NCI-H1694 (cell line): ENCODE results near the gene IGFALS.
"Not testable (repeated sequence)": the region's sequence is repeated elsewhere in the genome, so short reads cannot be mapped to it uniquely, and the experiment has no call there.

Experiments used
- DNase-seq: peaks from one replicate; lab custom pipeline; 2025; lab: John Stamatoyannopoulos, UW

Gene IGFALS

DNA sequence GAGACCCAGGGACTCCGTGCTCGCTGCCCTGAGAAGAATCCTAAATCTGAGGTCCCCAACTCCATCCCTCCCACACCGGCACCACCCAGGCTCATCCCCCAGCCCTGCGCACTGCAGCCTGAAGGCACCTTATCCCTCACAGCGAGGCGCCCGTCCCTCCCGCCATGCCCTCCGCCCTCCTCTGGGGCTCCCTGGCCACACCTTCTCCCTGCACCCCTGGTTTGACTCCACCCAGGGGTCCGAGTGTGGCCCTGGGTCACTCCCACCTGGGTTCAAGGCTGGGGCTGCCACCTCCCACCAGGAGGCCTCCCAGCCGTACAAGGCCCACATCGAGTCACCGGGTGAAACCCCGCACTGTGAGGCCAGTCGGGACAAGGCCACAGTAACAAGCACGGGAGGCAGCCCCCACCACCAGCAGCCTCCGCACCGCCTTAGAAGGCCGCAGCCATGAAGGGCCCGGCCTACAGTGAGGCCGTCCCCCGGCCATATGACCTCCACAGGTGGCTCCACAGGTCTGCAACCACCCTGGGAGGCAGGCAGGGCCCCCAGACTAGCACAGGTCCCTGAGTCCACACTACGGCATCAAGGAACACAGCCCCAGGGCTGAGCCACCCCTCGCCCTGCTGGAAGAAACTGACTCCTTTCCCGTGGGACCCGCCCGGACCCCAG, 24.8 kb upstream of the IGFALS start:
- no peak for DNase-seq

DNA sequence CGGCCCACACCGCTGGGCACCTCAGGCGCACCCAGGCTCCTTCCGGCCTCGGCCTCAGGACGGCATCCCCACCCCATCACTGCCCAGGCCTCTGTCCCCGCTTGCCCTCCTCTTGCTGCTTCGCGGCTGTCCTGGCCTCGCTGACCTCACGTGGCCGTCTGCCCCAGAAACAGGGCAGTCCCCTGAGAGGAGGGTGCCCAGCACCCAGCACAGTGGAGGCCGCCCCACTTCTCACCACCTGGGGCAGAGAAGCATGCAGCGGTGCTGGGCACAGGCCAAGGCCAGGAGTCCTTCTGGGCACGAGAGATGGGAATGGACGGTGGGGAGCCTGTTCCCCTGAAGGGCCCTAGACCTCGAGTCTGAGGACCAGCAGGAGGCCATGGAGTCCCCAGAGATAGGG, 24.2 kb upstream of the IGFALS start:
- DNase-seq, result no peak

DNA sequence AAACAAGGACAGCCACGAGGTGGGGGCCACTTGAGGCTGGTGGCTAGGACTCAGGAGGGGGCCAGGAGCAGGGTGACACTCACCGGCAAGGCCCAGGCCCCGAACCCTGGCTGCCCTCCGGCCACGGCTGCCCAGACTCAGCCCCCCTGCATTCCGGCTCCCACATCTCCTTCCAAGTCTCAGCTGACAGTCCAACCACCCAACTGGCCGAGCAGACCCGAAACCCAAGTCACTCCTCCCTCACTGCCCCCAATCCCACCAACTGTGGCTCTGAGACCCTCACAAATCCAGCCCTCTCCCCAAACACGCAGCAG, 23.7 kb upstream of the IGFALS start:
- no peak for DNase-seq

DNA sequence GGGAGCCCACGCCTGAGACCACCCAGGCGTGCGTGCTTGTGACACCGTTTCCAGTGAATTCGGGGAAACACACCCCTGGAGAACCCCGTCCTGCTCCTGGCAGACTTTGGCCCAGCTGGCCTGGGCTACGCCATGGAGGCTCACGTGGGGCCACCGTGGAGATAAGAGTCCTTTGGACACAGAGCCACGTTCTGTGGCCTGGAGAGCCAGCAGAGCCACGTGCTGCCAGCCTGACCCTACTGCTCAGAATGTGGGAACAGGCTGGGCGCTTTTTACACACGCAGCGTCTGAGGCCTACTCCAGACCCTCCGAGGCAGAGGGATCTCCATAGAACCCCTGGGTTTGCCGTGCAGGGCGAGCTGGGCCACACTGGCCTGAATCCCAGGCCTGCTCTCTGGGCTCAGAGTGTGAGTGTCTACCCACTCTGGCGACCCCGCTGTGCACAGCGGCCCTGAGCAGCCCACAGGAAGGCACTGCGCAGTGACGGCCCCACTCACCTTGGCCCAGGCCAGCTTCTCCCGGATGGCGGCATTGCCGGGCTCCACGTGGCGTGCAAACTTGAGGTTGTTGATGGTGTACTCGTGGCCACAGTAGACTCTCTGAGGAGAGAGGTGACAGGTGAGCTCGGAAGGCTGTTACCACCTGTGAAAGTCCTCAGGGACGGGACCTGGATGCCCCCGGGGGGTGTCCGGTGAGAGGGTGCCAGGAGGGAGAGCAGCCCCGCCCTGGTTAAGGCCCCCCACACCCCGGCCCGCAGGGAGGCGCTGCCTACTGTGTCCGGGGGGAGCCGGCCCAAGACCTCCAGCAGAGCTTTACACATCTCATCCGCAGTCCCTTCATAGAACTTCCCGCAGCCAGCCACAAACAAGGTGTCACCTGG, 23.1 kb upstream of the IGFALS start:
- no peak for DNase-seq

DNA sequence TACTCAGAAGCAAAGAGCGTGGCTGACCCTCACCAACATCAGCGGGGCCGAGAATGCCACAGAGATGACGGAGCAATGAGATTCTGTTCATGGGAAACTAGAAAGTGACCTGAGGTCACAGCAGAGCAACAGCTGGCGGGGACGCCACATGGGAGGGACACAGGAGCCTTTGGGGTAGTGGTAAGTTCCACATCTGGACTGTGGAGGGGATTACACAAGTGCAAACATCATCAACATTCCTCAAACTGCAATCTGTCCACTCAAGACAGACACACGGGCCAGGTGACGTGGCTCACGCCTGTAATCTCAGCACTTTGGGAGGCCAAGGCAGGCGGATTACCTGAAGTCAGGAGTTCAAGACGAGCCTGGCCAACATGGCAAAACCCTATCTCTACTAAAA, 22.0 kb upstream of the IGFALS start:
- no peak for DNase-seq

DNA sequence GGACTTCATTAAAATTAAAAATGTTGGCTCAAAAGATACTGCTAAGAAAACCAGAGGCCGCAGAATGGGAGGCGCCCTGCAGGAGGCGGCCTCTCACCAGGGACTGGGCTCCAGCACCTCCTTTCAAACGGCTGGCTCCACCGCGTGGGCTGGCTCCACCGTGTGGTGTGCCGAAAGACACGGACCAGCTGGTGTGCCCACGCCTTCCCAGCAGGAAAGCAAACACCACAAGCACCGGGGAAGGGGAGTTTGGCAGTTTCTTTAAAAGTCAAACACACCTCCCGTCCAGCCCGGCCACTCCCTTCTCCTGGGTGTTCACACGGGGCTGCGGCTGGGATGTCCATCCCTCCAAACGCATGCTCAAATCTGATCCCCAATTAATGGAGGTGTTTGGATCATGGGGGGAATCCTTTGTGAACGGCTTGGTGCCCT, 19.2 kb upstream of the IGFALS start:
- DNase-seq, result peak; percentile 18

DNA sequence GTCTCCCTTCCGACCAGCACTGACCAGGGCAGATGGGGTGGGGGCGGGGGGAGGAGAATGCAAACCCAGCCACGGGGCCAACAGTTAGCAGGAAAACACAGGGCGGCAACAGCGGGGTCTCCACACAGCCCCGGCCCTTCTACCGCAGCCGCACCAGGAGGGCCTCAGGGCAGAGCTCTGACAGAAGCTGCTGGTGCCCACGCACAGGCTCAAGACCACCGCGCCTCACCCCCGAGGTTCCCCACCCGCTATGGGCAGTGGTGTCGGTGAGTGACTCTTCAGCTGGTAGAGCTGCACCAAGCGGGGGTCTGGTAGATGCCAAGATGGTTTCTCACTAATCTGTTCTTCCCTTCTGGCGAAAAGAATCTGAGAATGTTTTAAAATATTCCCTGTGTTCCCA, 17.0 kb upstream of the IGFALS start:
- DNase-seq, result no peak

DNA sequence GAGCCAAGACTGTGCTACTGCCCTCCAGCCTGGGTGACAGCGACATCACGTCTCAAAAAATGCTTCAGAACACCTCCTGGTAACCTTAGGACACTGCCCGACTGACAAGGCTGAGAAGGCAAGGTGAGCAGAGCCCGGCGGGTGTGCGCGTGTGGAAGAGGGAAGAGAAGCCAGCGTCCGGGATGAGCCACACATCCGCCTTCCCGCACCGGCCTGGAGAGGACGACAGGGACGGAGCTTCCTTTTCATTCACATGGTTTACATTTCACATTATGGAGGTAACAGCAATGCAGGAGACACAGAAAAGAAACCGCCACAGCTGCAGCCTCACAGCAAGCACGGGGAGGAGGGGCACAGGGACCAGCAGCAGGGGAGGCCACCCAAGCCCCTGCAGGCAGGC, 16.6 kb upstream of the IGFALS start:
- DNase-seq, result no peak

DNA sequence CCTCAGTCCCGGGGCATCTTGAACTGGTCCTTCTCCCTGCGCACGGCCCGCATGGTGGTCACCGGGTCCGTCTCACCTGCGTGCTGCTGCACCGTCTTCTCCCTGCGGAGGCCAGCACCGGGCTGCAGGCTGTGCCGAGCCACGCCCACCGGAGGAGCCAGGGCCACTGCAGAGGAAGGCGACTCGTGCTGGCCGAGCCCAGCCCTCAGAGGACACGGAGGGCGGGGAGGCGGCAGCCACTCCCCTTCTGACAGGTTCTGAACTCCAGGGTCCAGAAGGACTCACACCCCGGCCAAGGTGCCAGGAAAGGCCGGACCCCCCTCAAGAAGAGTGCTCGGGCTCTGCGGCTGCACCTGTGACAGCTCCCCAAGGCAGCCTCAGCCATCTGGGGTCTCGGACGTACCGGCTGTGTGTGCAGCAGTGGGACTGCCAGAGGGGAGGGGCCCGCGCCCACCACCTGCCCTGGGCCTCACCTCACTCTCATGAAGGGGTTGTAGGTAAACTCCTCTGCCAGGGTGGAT, 15.8 kb upstream of the IGFALS start:
- no peak for DNase-seq

DNA sequence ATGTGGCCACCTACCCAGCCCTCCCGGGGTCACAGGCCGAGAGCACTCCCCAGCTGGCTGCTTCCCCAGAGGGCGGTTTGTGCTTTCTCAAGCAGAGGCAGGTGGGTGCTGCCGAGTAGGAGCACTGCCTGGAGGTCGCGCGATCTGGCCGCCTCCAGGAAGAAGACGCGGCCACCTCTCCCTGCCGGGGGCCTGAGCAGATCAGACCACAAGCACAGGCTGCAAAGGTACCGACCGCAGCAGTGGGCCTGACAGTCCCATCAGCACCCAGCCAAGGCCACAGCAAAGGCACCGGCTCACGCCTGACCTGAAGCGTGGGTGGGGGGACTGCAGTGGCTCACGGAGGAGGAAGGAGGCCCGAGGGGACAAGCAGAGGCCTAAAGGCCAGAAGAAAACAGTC, 15.2 kb upstream of the IGFALS start:
- no peak for DNase-seq

DNA sequence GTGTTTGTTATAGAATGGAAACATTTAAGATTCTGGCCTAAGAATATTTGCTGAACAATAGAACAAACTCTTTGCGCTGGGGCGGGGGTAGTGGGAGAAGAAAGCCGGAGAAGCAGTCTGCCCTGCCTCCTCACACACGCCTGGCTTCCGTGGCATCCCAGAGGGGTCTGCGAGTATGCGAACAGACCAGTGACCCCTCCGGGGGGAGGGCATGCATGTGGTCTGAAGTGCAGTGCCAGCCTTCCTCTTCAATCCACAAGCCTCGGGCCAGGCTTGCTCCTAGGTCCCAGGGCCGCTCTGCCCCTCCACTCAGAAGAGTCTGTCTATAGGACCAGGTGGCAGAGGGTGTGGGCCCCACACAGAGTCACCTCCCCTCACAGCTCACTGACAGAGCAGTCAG, 14.1 kb upstream of the IGFALS start:
- DNase-seq, result no peak

DNA sequence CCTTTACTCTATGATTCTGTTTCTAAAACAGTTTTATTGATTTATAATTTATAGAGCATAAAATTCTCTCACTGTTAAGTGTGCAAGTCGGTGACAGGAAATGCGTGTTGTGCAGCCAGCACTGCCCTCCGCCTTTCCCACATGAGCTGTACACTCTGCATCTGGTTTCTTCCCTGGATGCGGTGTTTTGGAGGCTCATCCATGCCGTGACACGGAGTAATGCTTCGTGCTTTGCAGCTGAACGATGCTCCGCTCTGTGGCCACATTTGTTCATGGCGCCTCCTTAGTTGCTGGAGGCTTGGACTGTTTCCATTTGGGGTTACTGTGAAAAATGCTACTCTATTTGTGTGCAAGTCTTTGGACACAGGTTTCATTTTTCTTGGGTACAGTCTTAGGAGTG, 7.2 kb upstream of the IGFALS start:
- DNase-seq, result no peak

DNA sequence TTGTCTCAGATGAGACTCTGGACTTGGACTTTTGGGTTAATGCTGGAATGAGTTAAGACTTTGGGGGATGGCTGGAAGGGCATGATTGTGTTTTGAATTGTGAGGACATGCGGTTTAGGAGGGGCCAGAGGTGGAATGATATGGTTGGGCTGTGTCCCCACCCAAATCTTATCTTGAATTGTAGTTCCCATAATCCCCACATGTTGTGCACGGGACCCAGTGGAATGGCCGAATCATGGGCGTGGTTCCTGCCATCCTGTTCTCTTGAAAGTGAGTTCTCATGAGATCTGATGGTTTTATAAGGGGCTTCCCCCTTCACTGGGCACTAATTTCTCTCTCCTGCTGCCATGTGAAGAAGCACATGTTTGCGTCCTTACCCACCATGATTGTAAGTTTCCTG, 5.8 kb upstream of the IGFALS start:
- DNase-seq, result not testable (repeated sequence)

DNA sequence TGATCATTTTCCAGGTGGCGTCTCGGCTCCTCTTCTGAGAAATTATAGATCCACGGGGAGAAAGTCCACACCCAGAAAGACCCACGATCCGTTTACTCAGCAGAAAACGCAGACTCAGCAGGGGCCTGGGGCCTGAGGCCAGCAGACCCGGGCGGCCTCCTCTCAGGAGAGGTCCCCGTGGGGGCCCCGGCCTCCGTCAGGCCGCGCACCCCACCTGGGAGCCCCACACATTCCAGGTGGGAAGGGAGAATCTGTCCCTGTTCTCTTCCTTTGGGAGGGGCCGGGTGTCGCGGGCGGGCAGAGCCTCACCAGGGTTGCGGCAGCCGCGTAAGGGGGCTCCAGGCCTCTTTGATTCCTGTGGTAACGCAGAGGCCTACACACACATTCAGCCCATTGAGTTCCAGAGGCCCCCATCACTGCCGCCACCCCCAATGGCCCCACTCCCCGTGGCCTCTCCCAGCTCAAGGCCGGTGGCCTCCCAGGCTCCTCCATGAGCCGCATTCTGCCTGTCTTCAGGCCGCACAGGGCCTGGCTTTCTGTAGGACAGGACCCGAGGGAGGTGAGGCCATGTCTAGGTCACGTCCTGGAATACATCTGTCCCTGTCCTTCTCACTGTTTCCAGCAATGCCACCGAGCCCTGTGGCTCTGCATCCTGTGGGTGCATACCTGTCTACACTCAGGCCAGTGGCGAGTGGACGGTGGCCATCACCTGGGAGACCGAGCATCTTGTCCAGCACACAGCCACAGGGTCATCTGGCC, 1.6 kb upstream of the IGFALS start:
- DNase-seq, result no peak

DNA sequence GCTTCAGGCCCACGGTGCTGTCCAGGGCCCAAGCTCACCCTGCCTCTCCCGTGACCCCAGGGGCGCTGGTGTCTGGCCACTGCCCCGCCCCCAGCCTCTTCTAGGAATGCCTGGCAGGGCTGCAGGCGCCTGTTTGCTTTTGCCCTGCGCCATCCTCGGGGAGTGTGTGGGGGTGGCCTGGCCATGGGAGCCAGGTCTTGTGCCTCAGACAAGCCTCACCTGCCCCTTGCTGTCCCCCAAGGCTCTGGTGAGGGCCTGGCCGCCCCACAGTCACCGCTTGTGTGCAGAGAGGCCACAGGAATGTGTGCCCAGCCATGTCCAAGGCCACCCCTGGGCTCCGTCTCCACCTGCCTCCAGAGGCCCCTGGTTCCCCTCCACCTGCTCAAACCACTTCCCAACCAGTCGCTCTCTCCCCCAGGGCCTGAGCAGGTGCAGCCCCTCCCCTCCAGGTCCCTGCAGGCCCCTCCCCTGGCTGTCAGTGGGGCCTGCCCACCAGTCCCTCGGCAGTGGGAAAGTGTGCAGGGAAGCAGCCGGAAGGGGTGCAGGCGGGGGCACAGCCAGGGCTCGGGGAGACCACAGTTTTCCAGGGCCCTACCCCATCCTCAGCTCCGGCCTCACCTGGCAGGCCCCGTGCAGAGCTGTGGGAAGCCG, 841 bp upstream of the IGFALS start:
- no peak for DNase-seq

DNA sequence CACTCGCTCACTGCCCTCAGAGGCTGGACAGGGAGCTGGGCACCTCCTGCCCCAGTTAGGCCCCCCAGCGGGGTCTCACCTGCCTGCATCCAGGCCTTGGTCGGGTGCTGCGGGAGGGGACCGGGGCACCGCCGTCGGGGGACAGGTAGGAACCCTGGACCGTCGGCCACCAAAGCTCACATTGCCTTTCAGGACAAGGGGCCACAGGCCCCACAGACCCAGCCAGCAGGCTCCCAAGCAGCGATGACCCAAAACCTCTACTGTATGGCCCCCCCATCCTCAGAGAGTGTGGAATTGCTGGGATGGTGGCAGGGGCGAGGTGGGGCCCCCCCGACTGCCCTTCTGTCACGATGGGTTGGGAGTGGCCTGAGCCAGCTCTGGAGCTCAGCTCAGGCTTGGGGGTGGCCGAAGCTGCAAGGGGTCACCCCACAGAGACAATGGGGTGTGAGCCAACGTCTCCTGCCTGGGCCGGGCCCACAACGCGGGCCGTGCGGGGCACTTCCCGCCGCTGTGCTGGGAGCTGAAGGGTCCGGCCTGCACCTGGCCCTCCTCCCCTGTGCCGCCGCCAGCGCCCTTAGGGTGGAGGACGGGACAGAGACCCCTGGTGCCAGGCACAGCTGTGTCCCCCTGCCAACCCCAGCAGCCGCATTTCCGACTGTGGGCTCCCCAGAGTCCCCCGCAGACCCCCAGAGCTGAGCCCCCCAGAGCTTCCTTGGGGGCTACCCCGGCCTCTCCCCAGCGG, 498 bp downstream of the IGFALS start:
- DNase-seq, result no peak

DNA sequence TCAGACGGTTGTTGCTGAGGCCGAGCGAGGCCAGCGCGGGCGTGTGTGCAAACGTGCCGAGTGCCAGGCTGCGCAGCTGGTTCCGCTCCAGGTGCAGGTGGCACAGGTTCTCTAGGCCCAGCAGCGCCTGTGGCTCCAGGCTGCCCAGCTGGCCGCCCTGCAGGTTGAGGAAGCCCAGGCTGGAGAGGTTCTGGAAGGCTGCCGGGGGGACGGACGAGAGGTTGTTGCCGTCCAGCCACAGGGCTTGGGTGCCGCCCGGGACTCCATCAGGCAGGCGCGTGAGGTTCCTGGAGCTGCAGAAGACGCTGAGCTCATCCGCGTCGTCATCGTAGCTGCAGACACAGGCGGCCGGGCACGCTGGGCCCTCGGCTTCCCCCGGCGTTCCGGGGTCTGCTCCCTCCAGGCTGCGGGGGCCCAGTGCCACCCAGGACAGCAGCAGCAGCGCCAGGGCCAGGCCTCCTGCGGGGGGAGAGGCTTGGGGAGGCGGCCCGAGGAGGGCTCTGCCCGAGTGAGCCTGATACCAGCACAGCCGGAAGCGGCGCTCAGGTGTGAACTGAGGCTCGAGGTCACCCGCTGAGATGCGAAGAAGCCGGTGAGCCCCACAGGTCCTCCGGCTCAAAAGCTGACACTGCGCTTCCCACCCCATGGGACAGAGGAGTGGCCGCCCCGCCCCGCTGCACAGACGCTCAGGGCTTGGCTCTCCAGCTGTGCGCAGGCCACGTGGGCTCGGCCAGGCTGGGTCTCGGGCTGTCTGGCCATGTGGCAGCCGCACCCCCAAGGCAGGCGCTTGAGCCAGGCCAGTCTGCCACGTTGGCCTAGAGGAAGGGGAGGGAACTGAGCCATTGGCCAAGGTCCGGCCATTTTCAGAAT, 1.3 kb downstream of the IGFALS start:
- DNase-seq, result no peak

DNA sequence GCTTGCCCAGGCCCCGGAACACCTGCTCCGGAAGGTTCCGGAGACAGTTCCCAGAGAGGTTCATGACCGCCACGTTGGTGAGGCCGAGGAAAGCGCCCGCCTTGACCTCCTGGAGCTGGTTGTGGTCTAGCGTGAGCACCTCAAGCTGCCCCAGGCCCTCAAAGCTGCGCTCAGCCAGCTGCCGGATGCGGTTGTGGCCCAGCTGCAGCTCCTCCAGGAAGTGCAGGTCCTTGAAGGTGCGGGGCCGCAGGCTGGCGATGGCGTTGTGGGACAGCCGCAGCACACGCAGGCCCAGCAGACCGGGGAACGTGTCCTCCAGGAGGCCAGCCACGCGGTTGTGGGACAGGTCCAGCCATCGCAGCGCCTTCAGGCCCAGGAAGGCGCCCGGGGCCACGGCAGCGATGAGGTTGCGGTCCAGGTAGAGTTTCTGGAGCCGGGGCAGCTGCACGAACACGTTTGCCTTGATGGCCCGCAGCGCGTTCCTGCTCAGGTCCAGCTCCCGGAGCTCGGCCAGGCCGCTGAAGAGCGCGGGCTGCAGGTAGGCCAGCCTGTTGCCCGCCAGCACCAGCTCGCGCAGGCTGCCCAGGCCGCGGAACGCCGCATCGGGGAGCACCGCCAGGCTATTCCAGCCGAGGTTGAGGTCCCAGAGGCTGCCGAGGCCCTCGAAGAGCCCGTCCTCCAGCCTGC, 2.1 kb downstream of the IGFALS start:
- DNase-seq, result no peak

DNA sequence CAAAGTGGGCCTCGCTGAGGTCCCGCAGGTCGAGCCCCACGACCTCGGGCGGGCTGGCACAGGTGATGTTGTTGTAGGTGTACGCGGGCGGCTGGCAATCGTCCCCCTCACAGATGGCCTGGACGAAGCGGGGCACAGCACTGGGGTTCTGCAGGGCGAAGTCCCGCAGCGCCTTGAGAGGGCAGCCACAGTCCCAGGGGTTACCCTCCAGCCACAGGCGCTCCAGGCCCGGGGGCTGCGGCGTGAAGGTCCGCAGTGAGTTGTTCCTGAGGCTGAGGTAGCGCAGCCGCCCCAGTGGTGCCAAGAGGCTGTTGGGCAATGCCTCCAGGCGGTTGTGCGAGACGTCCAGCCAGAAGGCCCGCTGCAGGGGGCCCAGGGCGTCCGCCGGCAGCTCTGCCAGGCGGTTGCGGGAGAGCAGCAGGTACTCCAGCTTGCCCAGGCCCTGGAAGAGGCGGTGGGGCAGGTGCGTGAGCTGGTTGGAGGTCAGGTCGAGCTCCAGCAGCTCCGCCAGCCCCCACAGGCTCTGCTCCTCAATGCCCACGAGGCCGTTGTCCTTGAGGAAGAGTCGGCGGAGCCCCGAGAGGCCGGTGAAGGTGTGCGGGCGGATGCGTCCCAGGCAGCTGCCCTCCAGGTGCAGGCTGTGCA, 2.8 kb downstream of the IGFALS start:
- DNase-seq, result no peak

DNA sequence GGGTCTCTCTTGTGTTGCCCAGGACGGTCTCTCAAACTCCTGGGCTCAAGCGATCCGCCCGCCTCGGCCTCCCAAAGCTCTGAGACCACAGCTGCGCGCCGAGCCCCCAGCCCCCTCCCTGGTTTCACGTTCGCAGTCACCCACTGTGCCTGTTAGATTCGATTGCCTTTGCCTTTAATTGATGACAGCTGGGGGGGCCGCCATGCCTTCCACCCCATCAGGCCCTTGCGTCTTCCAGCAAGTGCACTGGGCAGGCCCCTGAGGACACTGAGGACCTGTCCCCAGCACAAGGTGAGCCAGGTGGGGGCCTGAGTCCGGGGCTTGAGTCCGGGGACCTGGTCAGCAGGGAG, 3.3 kb downstream of the IGFALS start:
- no peak for DNase-seq
